H1 (cell line): ENCODE results near the gene LINGO4. TPM values are rescaled to one million over a fixed set of nuclear protein-coding genes. Genes with fewer than 3 reads are reported as not detected.

Experiments
- CTCF ChIA-PET: fragments of 300-600 bp; sonication (Branson Sonifier 250); formaldehyde crosslinking; loops from one replicate; lab custom pipeline; 2021; ENCODE audit not compliant: partially characterized antibody; lab: Charles Lee
- POLR2A ChIA-PET: fragments of 300-600 bp; sonication (Branson Sonifier 250); formaldehyde crosslinking; loops from one replicate; lab custom pipeline; 2021; ENCODE audit warnings: inconsistent platforms; ENCODE audit not compliant: partially characterized antibody; lab: Charles Lee
- DNase-seq, 2 experiments: peaks; one replicate each; pipeline versions ENCODE4 v3.0.0 to v3.0.0-alpha.2; 2010 to 2022; ENCODE audit warnings: low spot score in 2 of 2, low read depth in 1 of 2, mixed read lengths in 1 of 2
- FAIRE-seq: peaks from 2 replicates; lab custom pipeline; 2011; peaks lifted over from hg19 to GRCh38; lab: Jason Lieb, UNC
- H2AFZ ChIP-seq: 2 replicates; pipeline ENCODE4 v1.8.1; 2012; ENCODE audit warnings: low read length, inconsistent platforms
- H2AK5ac ChIP-seq: 2 replicates; pipeline ENCODE4 v1.6.1; 2013; ENCODE audit warnings: low read depth, low read length
- H2BK120ac ChIP-seq: replicated peaks from 2 replicates; pipeline ENCODE3; 2013; ENCODE audit warnings: low read depth, low read length, inconsistent platforms
- H2BK12ac ChIP-seq: 2 replicates; pipeline ENCODE4 v1.6.1; 2013; ENCODE audit warnings: low read depth, low read length
- H2BK15ac ChIP-seq: 2 replicates; pipeline ENCODE4 v1.6.1; 2013; ENCODE audit warnings: low read length
- H2BK20ac ChIP-seq: 2 replicates; pipeline ENCODE4 v1.6.1; 2013; ENCODE audit warnings: low read length
- H2BK5ac ChIP-seq: 2 replicates; pipeline ENCODE4 v1.6.1; 2013; ENCODE audit warnings: low read depth, low read length
- H3K14ac ChIP-seq: 2 replicates; pipeline ENCODE4 v1.6.1; 2013; ENCODE audit warnings: inconsistent platforms; ENCODE audit not compliant: insufficient read length
- H3K18ac ChIP-seq: 2 replicates; pipeline ENCODE4 v1.6.1; 2013; ENCODE audit warnings: low read length; ENCODE audit errors: extremely low read depth
- H3K23ac ChIP-seq: 2 replicates; pipeline ENCODE4 v1.6.1; 2013; ENCODE audit warnings: inconsistent platforms; ENCODE audit not compliant: insufficient read length
- H3K23me2 ChIP-seq: 2 replicates; pipeline ENCODE4 v1.6.1; 2013; ENCODE audit warnings: low read depth, low read length
- H3K27ac ChIP-seq: 2 replicates; pipeline ENCODE4 v1.6.1; 2011; ENCODE audit warnings: low read depth, low read length, inconsistent platforms
- H3K27me3 ChIP-seq, 4 experiments: replicated peaks in 1 of 4; 1 replicate in 1 of 4; 2 replicates in 3 of 4; pipeline versions ENCODE4 v1.6.1 to v1.8.1; 2011 to 2013; ENCODE audit warnings: low read length in 3 of 4, mild to moderate bottlenecking in 3 of 4, inconsistent platforms in 2 of 4, mixed read lengths in 2 of 4, moderate library complexity in 1 of 4; ENCODE audit not compliant: control insufficient read depth in 3 of 4, insufficient read depth in 3 of 4; ENCODE audit errors: extremely low read depth in 1 of 4
- H3K36me3 ChIP-seq, 4 experiments: 2 replicates each; pipeline versions ENCODE4 v1.6.1 to v1.8.1; 2011 to 2013; ENCODE audit warnings: mild to moderate bottlenecking in 4 of 4, low read length in 3 of 4, moderate library complexity in 2 of 4, control low read depth in 1 of 4, inconsistent platforms in 1 of 4; ENCODE audit not compliant: insufficient read depth in 4 of 4, control insufficient read depth in 2 of 4
- H3K4ac ChIP-seq: replicated peaks from 2 replicates; pipeline ENCODE3; 2013; ENCODE audit warnings: low read length, low read depth, mixed read lengths, inconsistent platforms; ENCODE audit not compliant: insufficient read length
- H3K4me1 ChIP-seq, 4 experiments: replicated peaks in 1 of 4; 1 replicate in 1 of 4; 2 replicates in 3 of 4; pipeline versions ENCODE4 v1.6.1 to v1.8.1; 2011 to 2013; ENCODE audit warnings: low read length in 3 of 4, inconsistent platforms in 2 of 4, mixed read lengths in 1 of 4; ENCODE audit not compliant: insufficient read depth in 4 of 4, control insufficient read depth in 3 of 4
- H3K4me2 ChIP-seq, 2 experiments: 2 replicates each; pipeline versions ENCODE4 v1.6.1 to v1.8.1; 2011 to 2013; ENCODE audit warnings: low read depth in 2 of 2, low read length in 2 of 2, control low read depth in 1 of 2, inconsistent platforms in 1 of 2, mild to moderate bottlenecking in 1 of 2; ENCODE audit not compliant: insufficient read depth in 1 of 2
- H3K4me3 ChIP-seq, 4 experiments: fragments of 200-600, 300-600 bp in 1 of 4; sonication (generic), shearing (Covaris generic), sonication (Bioruptor Twin) in 1 of 4; 2 replicates each; pipeline versions ENCODE4 v1.5.1 to v1.8.1; 2011 to 2016; ENCODE audit warnings: low read length in 4 of 4, low read depth in 3 of 4, control low read depth in 2 of 4, inconsistent platforms in 2 of 4, mild to moderate bottlenecking in 2 of 4, mixed read lengths in 1 of 4, moderate library complexity in 1 of 4; ENCODE audit not compliant: insufficient read depth in 2 of 4; ENCODE audit errors: extremely low read depth in 1 of 4
- H3K56ac ChIP-seq: replicated peaks from 2 replicates; pipeline ENCODE3; 2013; ENCODE audit warnings: low read depth, mild to moderate bottlenecking, mixed read lengths, low read length, inconsistent platforms; ENCODE audit not compliant: insufficient read length
- H3K79me1 ChIP-seq: 2 replicates; pipeline ENCODE4 v1.6.1; 2013; ENCODE audit warnings: low read depth, low read length, control low read depth
- H3K79me2 ChIP-seq, 2 experiments: 2 replicates each; pipeline versions ENCODE4 v1.6.1 to v1.8.1; 2012 to 2013; ENCODE audit warnings: low read length in 2 of 2, mild to moderate bottlenecking in 2 of 2, inconsistent platforms in 1 of 2; ENCODE audit not compliant: insufficient read depth in 2 of 2, control insufficient read depth in 1 of 2
- H3K9ac ChIP-seq, 4 experiments: replicated peaks in 1 of 4; 1 replicate in 1 of 4; 2 replicates in 3 of 4; pipeline versions ENCODE4 v1.6.1 to v1.8.1; 2011 to 2013; ENCODE audit warnings: low read depth in 3 of 4, low read length in 3 of 4, control low read depth in 2 of 4, mild to moderate bottlenecking in 2 of 4, moderate library complexity in 2 of 4, inconsistent platforms in 1 of 4; ENCODE audit errors: extremely low read depth in 1 of 4
- H3K9me3 ChIP-seq, 2 experiments: 2 replicates each; pipeline versions ENCODE4 v1.6.1 to v1.8.1; 2012 to 2013; ENCODE audit warnings: mild to moderate bottlenecking in 2 of 2, moderate library complexity in 2 of 2, control low read depth in 1 of 2, inconsistent platforms in 1 of 2, low read depth in 1 of 2, low read length in 1 of 2, mixed read lengths in 1 of 2; ENCODE audit not compliant: insufficient read depth in 2 of 2
- H4K20me1 ChIP-seq, 2 experiments: replicated peaks in 1 of 2; 2 replicates each; pipeline versions ENCODE3 to v1.8.1; 2011 to 2013; ENCODE audit warnings: inconsistent platforms in 2 of 2, low read length in 2 of 2, mild to moderate bottlenecking in 1 of 2; ENCODE audit not compliant: insufficient read depth in 2 of 2, control insufficient read depth in 1 of 2
- H4K5ac ChIP-seq: 2 replicates; pipeline ENCODE4 v1.6.1; 2013; ENCODE audit warnings: low read length, low read depth, mixed read lengths, inconsistent platforms; ENCODE audit not compliant: insufficient read length
- H4K8ac ChIP-seq: 2 replicates; pipeline ENCODE4 v1.8.0; 2013; ENCODE audit warnings: mild to moderate bottlenecking, moderate library complexity, low read length, inconsistent platforms; ENCODE audit not compliant: insufficient read depth; ENCODE audit errors: extremely low read depth
- H4K91ac ChIP-seq: replicated peaks from 2 replicates; pipeline ENCODE3; 2013; ENCODE audit warnings: low read length, mixed read lengths, inconsistent platforms; ENCODE audit not compliant: insufficient read length
- BCL11A ChIP-seq, 2 experiments: IDR thresholded peaks; one replicate each; pipeline ENCODE4 v1.6.1; 2011; ENCODE audit warnings: low read depth in 2 of 2, low read length in 2 of 2, mild to moderate bottlenecking in 2 of 2
- BRCA1 ChIP-seq: IDR thresholded peaks from 2 replicates; pipeline ENCODE4 v1.6.1; 2012; ENCODE audit warnings: low read depth, low read length, improper control_type of control experiment
- CEBPB ChIP-seq: IDR thresholded peaks from 2 replicates; pipeline ENCODE4 v1.6.1; 2012; ENCODE audit warnings: low read depth, low read length
- E2F6 ChIP-seq: IDR thresholded peaks from 2 replicates; pipeline ENCODE4 v1.6.1; 2012; ENCODE audit warnings: inconsistent platforms
- GABPA ChIP-seq: IDR thresholded peaks from 2 replicates; pipeline ENCODE4 v1.6.1; 2011; ENCODE audit warnings: mild to moderate bottlenecking, low read length, moderate library complexity, borderline replicate concordance; ENCODE audit not compliant: insufficient read depth
- JUND ChIP-seq: IDR thresholded peaks from 2 replicates; pipeline ENCODE4 v1.6.1; 2011; ENCODE audit warnings: mild to moderate bottlenecking, improper control_type of control experiment, low read length
- SIRT6 ChIP-seq: IDR thresholded peaks from one replicate; pipeline ENCODE4 v1.7.1; 2012; ENCODE audit warnings: low read length, inconsistent platforms
- SRF ChIP-seq: IDR thresholded peaks from 2 replicates; pipeline ENCODE4 v1.6.1; 2011; ENCODE audit warnings: mild to moderate bottlenecking, low read depth, low read length, moderate library complexity
- TAF1 ChIP-seq: IDR thresholded peaks from 2 replicates; pipeline ENCODE4 v1.6.1; 2011; ENCODE audit warnings: mild to moderate bottlenecking, low read depth, low read length
- TAF7 ChIP-seq: optimal IDR thresholded peaks from 2 replicates; pipeline ENCODE3; 2011; ENCODE audit warnings: low read depth, mild to moderate bottlenecking, inconsistent platforms, low read length, moderate library complexity, borderline replicate concordance
- TBP ChIP-seq: IDR thresholded peaks from 2 replicates; pipeline ENCODE4 v1.6.1; 2011; ENCODE audit warnings: low read depth, low read length, improper control_type of control experiment
- USF2 ChIP-seq: IDR thresholded peaks from 2 replicates; pipeline ENCODE4 v1.6.1; 2011; ENCODE audit warnings: low read length, improper control_type of control experiment
- YY1 ChIP-seq: IDR thresholded peaks from 2 replicates; pipeline ENCODE4 v1.6.1; 2011; ENCODE audit warnings: low read depth, mild to moderate bottlenecking, low read length
- WGBS, 2 experiments: shearing (Covaris generic) in 1 of 2; methylation state at CpG; one replicate each; pipeline versions ENCODE4 v1.1.6 to v1.1.7; 2013 to 2015; ENCODE audit warnings: low lambda C conversion rate in 2 of 2, mixed read lengths in 2 of 2, inconsistent platforms in 1 of 2, low coverage in 1 of 2, missing lambda C conversion rate in 1 of 2; ENCODE audit not compliant: insufficient replicate concordance in 2 of 2, insufficient coverage in 1 of 2, insufficient read length in 1 of 2; ENCODE audit errors: extremely low coverage in 1 of 2, missing lambda C conversion rate in 1 of 2; 5-methylcytosine and 5-hydroxymethylcytosine counted together
- polyA plus RNA-seq, 7 experiments: library from polyadenylated mRNA; depleted of rRNA in 3 of 7; stranded (reverse) in 5 of 7; unstranded in 2 of 7; fragments of >200 nt in 5 of 7; fragments of 200-250 nt in 2 of 7; gene quantifications; 1 replicate in 5 of 7; 2 replicates in 1 of 7; 4 replicates in 1 of 7; pipeline versions ENCODE4 v1.2.1 to v1.2.3, GENCODE V29; 2011 to 2013; ENCODE audit warnings: missing spikeins in 2 of 7, mixed read lengths in 2 of 7
- total RNA-seq: library from RNA; stranded (reverse); fragmentation: NEBNext Ultra II Directional; extraction: Animal tissue kit (Norgen Biotek cat#: 25700); gene quantifications from 2 replicates; pipeline ENCODE4 v1.2.1, GENCODE V29; 2021

Gene LINGO4
- total and polyA plus RNA-seq, 2 of the 8 experiments (the other 6 are each of a cell fraction or from before 2014, with no cell fraction given) = 0.03 TPM; not detected in 1

- no peak overlapping the region for H2BK120ac ChIP-seq
- H2BK20ac ChIP-seq = no peak overlapping the region
- H3K36me3 ChIP-seq = peaks cover 6 to 27% (median 17%) of the 10 kb centered on the region in 4 experiments; a peak in 7 of 8 replicates
- no peaks in the 10 kb centered on the region for H3K79me2 ChIP-seq
- H4K5ac ChIP-seq = no peak overlapping the region
- POLR2A ChIA-PET = interaction anchor here (0.6 to 1.2 kb wide), 3 partner anchors 11 to 145 kb away, joined by 4 to 5 read pairs (median 4); partner anchors contain the start of gene SNX27
- no peaks in the 10 kb centered on the region for H3K4me1 ChIP-seq
- no peaks in the 10 kb centered on the region for H3K9me3 ChIP-seq
- no peak overlapping the region for H3K4me2 ChIP-seq
- no peak overlapping the region for H4K91ac ChIP-seq
- no peaks in the 10 kb centered on the region for H3K79me1 ChIP-seq
- no peak overlapping the region for H3K9ac ChIP-seq
- CTCF ChIA-PET = interaction anchor here (0.7 to 0.9 kb wide), 3 partner anchors 21 to 118 kb away, joined by 3 to 4 read pairs (median 3); no protein-coding TSS in a partner anchor
- no peaks in the 10 kb centered on the region for H4K20me1 ChIP-seq
- no peak overlapping the region for H2BK5ac ChIP-seq
- H3K23ac ChIP-seq = no peak overlapping the region
- no peak overlapping the region for H3K14ac ChIP-seq
- no peak overlapping the region for H3K56ac ChIP-seq
- H4K8ac ChIP-seq = no peak overlapping the region
- H3K27ac ChIP-seq = no peak overlapping the region
- TF ChIP-seq TAF1 (no peak), TAF7 (no peak), E2F6 (no peak), YY1 (no peak), USF2 (no peak), BRCA1 (no peak), GABPA (no peak), SRF (no peak), BCL11A (IDR thresholded peaks at IDR 0.05; ENCODE audit: low read depth in 2 of 2, low read length in 2 of 2) (no peak), TBP (no peak), SIRT6 (no peak), JUND (no peak), CEBPB (no peak)
- no peak overlapping the region for H3K4ac ChIP-seq
- WGBS, 2 experiments = 76% methylated on average over 1 of the region's 1 CpG; no CpG with 5 or more reads in 1 of the 2 experiments
- H2BK15ac ChIP-seq = no peak overlapping the region
- no peak overlapping the region for H3K18ac ChIP-seq
- H2AK5ac ChIP-seq = no peak overlapping the region
- no peaks in the 10 kb centered on the region for H3K27me3 ChIP-seq
- no peak overlapping the region for H2AFZ ChIP-seq
- H3K4me3 ChIP-seq = no peak overlapping the region
- no peak overlapping the region for H2BK12ac ChIP-seq
- H3K23me2 ChIP-seq = no peaks in the 10 kb centered on the region
- no peak for FAIRE-seq
- DNase-seq = no peak
These were observed 48.9 kb downstream of the LINGO4 start for GRCh38 chr1:151756291-151756690.
